Stromal cell of bone marrow (primary cell): ENCODE measurements around the gene NIT2.

Source experiments
- DNase-seq: peaks from one replicate; pipeline ENCODE4 v3.0.0-alpha.2; 2012; ENCODE audit warnings: low read depth

NIT2 gene

DNA sequence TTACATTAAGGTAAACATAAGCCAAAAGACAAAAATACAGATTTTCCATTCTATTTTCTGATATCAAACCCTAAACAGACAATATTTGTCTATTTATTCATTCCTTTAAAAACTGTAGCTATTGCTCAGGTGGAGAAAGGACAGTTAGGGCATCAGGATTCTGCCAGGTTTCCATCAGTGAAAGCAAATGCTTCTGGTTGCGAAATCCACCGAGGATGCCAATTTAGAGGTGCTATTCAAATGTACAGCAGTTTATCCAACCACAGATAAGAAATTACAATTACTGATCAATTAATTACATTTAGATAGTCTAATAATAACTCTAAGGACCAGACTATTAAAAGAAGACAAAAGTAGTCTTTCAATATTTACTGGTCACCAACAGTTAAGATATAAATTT is 62.4 kb downstream of the NIT2 start:
- no peak for DNase-seq

DNA sequence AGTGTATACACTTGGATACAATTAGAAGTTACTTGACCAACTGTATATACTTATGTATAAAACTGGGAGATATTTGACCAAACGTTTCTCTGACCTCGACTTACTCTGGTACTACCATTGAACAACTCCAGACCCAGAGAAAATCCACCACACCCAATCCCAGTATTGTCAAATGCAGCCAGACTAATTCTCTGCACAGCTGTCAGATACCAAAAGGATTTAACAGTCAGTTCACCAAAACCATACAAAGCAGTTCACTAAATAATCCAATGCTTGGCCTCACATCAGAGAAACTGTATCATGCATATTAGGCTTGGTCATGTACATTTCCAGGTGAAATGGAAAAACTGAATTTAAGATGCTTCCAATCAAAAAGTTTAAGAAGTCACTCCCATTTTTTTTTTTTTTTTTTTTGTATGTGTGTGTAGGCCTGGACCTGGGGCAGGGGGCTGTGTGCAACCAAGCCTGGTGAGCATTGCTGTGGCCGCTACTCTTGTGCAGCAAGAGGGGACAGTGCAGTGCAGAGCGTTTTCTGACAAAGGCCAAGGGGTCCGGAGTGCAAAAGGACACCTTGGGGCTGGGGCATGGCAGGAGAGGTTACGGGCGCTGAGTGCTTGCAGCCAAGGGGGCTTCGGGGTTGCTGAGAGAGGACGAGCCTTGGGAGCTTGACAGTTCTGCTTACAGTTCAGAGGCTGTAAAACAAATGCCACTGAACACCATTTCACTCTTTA is 64.9 kb downstream of the NIT2 start:
- no peak for DNase-seq

DNA sequence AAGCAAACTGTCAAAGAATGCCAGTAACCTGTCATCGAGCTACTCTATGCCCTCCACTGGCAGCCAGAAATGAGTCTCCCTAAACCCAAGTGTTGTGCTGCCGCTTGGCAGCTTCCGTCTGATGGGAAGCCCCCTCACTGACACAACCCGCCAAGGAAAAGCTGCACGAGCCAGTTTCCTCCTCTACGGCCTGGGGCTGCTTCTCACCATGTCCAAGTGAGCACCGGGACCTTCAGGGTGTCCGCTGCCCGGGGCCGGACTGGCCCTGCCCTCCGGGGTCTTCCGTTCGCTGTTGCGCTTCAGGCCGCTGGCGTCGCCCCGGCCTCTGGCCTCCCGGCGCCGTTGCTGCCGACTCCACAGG is 65.8 kb downstream of the NIT2 start:
- DNase-seq, result no peak

DNA sequence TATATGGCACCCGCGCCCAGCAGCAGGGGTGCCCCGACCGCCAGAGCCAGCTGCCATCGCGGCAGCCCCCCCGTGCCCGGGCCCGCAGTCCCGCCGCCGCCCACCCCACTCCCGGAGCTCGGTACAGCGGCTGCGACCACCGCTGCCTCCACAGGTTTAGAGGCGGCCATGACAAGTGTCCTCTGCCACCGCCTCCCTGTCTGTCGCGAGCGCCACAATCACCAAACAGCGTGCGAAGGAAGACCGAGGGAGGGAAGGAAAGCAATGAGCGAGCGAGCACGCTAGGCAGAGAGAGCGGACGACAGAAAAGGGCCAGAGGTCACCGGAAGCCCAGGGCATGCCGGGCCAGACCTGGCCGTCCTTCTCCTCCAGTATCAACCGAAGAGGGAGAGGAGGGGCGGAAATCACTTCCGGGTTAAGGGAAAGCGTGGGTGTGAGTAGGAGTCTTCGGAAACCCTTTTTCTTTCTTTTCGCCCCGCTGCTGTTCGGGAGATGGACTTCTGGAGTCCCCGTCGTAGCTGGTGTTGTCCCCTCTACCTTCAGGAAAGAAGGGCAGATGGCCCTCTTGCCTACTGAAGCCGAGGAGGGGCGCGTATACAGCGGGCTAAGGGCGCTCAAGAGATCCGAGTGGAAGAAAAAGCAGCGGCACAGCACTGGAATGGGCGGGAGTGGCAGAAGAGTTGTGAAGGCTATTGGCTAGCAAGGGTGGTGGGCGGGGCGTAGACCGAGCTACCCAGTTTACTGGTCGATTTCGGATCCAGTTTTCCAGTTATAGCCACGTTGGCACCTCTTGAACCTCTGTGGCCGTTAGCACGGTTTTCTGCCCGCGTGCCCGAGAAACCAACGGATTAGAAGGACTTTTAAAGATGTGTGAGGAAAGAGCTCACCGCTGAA is 66.5 kb downstream of the NIT2 start, which contains the start of the genes LNP1 and TOMM70:
Gene LNP1 (plus strand): TSS at position 760 of the 894 bp plus-strand sequence. CDS start 28,191 bp downstream, outside the sequence.
Gene TOMM70 (minus strand): TSS at position 310 of the 894 bp plus-strand sequence. CDS start 140 bp downstream, at position 170.
- peak; percentile 95 for DNase-seq

DNA sequence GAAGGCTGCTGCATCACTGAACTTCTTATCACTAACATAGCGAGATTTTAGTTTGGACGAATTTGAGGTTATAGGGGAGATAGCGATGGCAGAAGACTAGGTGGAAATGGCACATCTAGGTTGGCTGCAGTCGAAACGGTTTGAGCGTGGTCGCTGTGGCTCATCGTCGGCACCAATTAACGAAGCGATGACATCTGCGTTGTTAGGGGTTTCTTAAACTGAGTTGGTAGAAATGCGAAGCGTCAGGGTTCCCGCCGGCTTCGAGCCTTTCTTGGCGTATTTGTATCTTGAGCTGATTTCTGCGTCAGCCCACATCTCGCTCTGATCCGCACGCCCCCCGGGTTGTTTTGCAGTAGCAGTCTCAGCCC is 67.1 kb downstream of the NIT2 start:
- DNase-seq, result no peak

DNA sequence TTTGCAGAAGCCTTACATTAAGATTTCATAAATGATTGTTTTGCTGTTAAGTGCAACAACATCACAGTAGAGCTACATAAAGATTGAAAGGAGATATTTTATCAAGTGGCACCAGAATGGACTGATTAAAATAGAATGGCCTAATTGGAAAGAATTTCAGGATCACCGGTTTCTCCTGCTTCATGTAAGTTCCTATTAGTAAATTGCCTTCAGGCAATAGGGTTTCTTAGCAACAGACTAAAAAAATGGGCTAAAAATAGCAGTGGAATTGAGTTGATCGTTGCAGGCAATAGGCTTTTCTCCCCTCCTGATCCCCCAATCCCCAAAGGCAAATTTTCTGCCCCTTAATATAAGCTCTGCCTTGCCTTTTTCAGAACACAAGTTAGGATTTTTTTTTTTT is 67.7 kb downstream of the NIT2 start:
- DNase-seq, result no peak

DNA sequence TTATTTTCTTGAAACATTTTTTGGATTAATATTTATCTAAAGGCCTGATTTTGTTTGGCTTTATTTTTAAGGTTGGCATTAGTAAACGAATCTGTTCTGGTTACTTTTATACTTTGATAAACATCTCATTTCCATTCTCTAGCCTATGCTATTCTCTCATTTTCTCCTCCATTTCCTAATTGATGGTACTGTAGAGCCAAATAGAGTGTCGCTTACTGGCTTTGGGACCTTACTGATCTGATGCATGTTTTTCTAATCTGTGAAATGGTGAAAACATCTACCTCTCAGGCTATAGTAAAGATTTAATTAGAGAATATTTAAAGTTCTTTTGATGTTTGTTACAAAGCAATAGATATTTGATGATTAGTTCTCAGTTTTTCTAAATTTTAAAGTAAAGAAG is 68.3 kb downstream of the NIT2 start:
- DNase-seq, result no peak

DNA sequence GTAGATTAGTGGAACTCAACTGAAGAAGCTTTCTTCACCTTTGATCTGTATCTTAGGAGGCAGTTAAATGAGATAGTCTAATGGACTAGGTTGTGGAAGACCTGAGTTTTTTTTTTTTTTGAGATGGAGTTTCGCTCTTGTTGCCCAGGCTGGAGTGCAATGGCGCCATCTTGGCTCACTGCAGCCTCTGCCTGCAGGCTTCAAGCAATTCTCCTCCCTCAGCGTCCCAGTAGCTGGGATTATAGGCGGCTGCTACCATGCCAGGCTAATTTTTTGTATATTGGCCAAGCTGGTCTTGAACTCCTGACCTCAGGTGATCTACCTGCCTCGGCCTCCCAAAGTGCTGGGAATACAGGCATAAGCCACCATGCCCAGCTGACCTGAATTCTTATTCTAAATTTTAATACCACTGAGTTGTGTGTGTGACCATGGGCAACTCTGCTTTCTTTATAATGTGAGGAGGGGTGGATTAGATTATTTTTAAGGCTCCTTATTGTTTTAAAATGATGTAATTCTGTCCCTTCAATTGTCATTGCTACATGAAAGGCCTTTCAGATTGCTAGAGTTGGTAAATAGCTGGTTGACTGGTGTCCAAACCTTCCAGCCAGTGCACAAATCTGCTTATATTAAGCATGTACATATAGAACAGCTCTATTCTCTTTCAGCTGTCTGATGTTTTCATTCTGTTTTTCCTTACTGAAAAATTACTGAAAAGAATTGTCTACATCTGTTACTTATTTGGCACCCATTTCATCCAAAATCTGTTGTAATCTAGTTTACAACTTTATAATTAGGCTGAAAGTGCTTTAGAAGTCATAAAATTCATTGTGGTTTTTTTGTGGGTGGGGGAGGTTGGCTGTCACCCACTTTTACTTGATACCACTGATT is 69.0 kb downstream of the NIT2 start:
- no peak for DNase-seq

DNA sequence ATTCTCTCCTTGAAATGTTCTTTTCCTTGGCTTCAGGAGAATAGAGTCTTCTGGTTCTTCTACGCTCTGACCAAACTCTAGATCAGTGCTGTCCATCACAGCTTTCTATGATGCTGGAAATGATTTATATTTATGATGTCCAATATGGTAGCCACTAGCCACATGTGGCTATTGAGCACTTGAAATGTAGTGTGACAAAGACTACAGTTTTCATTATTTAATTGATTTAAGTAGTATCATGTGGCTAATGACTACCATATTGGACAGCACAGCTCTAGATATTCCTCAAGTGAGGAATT is 69.6 kb downstream of the NIT2 start:
- no peak for DNase-seq

DNA sequence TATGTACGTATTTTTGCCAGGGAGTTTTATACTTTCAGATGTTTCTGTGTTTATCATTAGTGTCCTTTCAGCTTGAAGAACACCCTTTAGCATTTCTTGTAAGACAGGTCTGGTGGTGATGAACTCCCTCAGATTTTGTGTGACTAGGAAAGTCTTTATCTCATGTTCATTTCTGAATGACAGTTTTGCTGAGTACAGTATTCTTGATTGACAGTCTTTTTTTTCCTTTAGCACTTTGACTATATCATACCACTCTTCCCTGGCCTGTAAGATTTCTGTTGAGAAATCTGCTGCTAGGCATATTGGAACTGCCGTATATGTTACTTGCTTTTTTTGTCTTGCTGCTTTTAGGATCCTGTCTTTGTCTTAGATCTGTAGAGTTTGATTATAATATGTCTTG is 72.6 kb downstream of the NIT2 start:
- DNase-seq, result no peak

DNA sequence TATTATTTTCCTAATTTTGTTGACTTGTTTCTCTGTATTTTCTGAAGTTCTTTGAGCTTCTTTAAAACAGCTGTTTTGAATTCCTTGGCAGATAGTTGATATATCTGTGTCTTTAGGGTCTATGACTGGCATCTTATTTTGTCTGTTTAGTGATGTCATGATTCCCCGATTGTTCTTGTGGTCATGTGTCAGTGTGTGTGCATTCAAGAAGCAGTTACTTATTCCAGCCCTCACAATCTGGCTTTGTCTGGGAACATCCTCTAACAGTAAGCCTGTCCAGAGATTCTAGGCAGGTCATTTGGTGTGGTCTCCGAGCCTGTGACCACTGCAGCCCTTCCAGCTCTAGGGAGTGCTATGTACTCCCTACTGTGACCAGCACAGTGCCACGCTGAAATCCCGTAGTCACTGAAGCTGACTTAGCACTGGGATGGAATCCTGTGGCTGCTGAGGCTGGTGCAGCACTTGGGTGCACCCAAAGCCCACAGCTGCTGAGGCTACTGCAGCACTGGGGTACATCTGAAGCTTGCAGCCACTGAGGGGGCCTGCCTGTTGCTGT is 73.5 kb downstream of the NIT2 start:
- DNase-seq, result no peak
